ENCODE results near the gene HMG20A. TPM values are rescaled to one million over a fixed set of nuclear protein-coding genes. Genes with fewer than 3 reads are reported as not detected.
A peak's percentile ranks its signal among the peaks of the same experiment; 100 is the strongest.

The HMG20A gene
- polyA plus RNA-seq, 3 donors, result 11.6 to 26.4 (median 17.7) TPM

DNA sequence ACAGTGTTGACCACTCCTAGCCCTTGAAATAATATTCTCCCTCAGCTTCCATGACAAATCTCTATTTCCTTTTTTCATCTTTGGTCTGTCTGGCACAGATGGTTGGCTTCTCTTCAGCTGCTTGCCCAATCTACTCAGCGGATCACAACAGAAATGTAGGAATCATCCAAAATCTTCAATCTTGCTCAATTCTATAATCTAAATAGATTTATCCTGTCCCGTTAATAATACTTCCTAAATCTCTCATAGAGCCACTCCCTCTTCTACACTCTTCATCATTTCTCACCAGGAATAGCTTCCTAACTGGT, 4.6 kb upstream of the HMG20A start:
- no peaks in the 10 kb centered on the region for H3K36me3 ChIP-seq (replicated peaks in 1 of 2; ENCODE audit: control insufficient read depth in 1 of 2, insufficient read depth in 2 of 2, low read length in 2 of 2)
- no peaks in the 10 kb centered on the region for H3K9me3 ChIP-seq (replicated peaks in 1 of 2; ENCODE audit: control insufficient read depth in 1 of 2, insufficient read depth in 1 of 2, low read length in 2 of 2)
- H3K27ac Mint-ChIP-seq, result no peak overlapping the region
- H4K20me1 ChIP-seq (ENCODE audit: insufficient read depth, low read length), result peaks cover 9% of the 10 kb centered on the region
- DNase-seq, result peak in 2 of 3 donors; percentile 49 to 69
- H3K27me3 Mint-ChIP-seq (ENCODE audit: low read depth in 3 of 3), result peaks cover 0 to 8% (median 6%) of the 10 kb centered on the region in 3 donors
- peaks cover 0 to 2% (median 0%) of the 10 kb centered on the region in 7 donors for H3K9me3 Mint-ChIP-seq
- H3K79me2 ChIP-seq (ENCODE audit: insufficient read depth, low read length), result peaks cover 62% of the 10 kb centered on the region
- peaks cover 0 to 2% of the 10 kb centered on the region in 2 donors for H3K27me3 ChIP-seq (ENCODE audit: control insufficient read depth in 2 of 2, insufficient read depth in 2 of 2, low read length in 2 of 2)
- H3K9ac ChIP-seq (ENCODE audit: insufficient read depth, low read length, poor library complexity, severe bottlenecking), result no peak overlapping the region
- H3K27ac ChIP-seq (ENCODE audit: low read depth in 1 of 2, low read length in 2 of 2), result peak overlapping the region in 1 of 2 donors; percentile 19
- H3K36me3 Mint-ChIP-seq, result peaks cover 0 to 3% of the 10 kb centered on the region in 2 donors
- TF ChIP-seq, protein P1, sequence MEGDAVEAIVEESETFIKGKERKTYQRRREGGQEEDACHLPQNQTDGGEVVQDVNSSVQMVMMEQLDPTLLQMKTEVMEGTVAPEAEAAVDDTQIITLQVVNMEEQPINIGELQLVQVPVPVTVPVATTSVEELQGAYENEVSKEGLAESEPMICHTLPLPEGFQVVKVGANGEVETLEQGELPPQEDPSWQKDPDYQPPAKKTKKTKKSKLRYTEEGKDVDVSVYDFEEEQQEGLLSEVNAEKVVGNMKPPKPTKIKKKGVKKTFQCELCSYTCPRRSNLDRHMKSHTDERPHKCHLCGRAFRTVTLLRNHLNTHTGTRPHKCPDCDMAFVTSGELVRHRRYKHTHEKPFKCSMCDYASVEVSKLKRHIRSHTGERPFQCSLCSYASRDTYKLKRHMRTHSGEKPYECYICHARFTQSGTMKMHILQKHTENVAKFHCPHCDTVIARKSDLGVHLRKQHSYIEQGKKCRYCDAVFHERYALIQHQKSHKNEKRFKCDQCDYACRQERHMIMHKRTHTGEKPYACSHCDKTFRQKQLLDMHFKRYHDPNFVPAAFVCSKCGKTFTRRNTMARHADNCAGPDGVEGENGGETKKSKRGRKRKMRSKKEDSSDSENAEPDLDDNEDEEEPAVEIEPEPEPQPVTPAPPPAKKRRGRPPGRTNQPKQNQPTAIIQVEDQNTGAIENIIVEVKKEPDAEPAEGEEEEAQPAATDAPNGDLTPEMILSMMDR (IDR thresholded peaks at IDR 0.05), result no peak
- H3K4me2 ChIP-seq (replicated peaks; ENCODE audit: extremely low read depth, low read length, poor library complexity, severe bottlenecking), result peak overlapping the region; percentile 4
- no peak overlapping the region for H3K4me3 Mint-ChIP-seq
- 0% methylated on average over 2 of the region's 2 CpGs for WGBS (ENCODE audit: insufficient coverage)
- H3K4me1 ChIP-seq (ENCODE audit: control insufficient read depth in 1 of 2, insufficient read depth in 2 of 2, low read length in 2 of 2), result peaks cover 30 to 38% of the 10 kb centered on the region in 2 donors
- no peak overlapping the region for H2AFZ ChIP-seq (ENCODE audit: insufficient read depth, low read depth, low read length, poor library complexity, severe bottlenecking)
- peak overlapping the region in 1 of 3 experiments; percentile 5 for H3K4me3 ChIP-seq (replicated peaks in 1 of 3; ENCODE audit: low read depth in 2 of 3, low read length in 3 of 3)
- intact Hi-C loops (cut with micrococcal nuclease), result loop anchor here in 1 of 2 donors (10.0 kb wide), 1 partner anchor 231 kb away; no protein-coding TSS in a partner anchor
- H3K4me1 Mint-ChIP-seq, result peaks cover 23% of the 10 kb centered on the region

DNA sequence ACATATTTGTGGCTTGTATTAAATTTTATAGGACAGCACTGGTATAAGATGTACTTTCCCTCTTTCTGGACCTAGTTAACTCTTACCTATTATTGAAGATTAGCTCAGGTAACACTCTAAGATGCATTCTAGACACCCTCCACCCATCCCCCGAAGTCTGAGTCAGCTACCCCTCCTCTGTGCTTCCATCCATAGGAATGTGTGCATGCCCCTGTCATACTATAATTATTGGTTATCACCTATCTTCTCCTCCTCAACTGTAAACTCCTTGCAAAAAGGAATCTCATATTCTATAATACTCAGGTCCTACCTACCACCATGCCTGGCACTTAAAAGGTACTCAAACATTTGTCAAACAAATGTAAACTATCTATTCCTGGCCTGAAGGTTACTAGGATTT, 3.7 kb upstream of the HMG20A start:
- no peak overlapping the region for H3K27ac ChIP-seq (ENCODE audit: low read depth in 1 of 2, low read length in 2 of 2)
- no CpG with 5 or more reads among the region's 1 CpG for WGBS (ENCODE audit: insufficient coverage)
- DNase-seq, result no peak
- no peak overlapping the region for H2AFZ ChIP-seq (ENCODE audit: insufficient read depth, low read depth, low read length, poor library complexity, severe bottlenecking)
- no peak overlapping the region for H3K27ac Mint-ChIP-seq
- H3K4me1 Mint-ChIP-seq, result peaks cover 31% of the 10 kb centered on the region
- H3K36me3 Mint-ChIP-seq, result peaks cover 0 to 3% of the 10 kb centered on the region in 2 donors
- H3K79me2 ChIP-seq (ENCODE audit: insufficient read depth, low read length), result peaks cover 62% of the 10 kb centered on the region
- H3K36me3 ChIP-seq (replicated peaks in 1 of 2; ENCODE audit: control insufficient read depth in 1 of 2, insufficient read depth in 2 of 2, low read length in 2 of 2), result no peaks in the 10 kb centered on the region
- peaks cover 0 to 2% of the 10 kb centered on the region in 2 donors for H3K27me3 ChIP-seq (ENCODE audit: control insufficient read depth in 2 of 2, insufficient read depth in 2 of 2, low read length in 2 of 2)
- intact Hi-C loops (cut with micrococcal nuclease), result loop anchor here in 1 of 2 donors (10.0 kb wide), 1 partner anchor 232 kb away; no protein-coding TSS in a partner anchor
- H3K4me2 ChIP-seq (replicated peaks; ENCODE audit: extremely low read depth, low read length, poor library complexity, severe bottlenecking), result no peak overlapping the region
- H3K27me3 Mint-ChIP-seq (ENCODE audit: low read depth in 3 of 3), result peaks cover 0 to 8% (median 6%) of the 10 kb centered on the region in 3 donors
- H3K9me3 ChIP-seq (replicated peaks in 1 of 2; ENCODE audit: control insufficient read depth in 1 of 2, insufficient read depth in 1 of 2, low read length in 2 of 2), result no peaks in the 10 kb centered on the region
- TF ChIP-seq, protein P1 (IDR thresholded peaks at IDR 0.05), result no peak
- peaks cover 9% of the 10 kb centered on the region for H4K20me1 ChIP-seq (ENCODE audit: insufficient read depth, low read length)
- peaks cover 38 to 46% of the 10 kb centered on the region in 2 donors for H3K4me1 ChIP-seq (ENCODE audit: control insufficient read depth in 1 of 2, insufficient read depth in 2 of 2, low read length in 2 of 2)
- no peak overlapping the region for H3K4me3 Mint-ChIP-seq
- H3K4me3 ChIP-seq (replicated peaks in 1 of 3; ENCODE audit: low read depth in 2 of 3, low read length in 3 of 3), result no peak overlapping the region
- H3K9ac ChIP-seq (ENCODE audit: insufficient read depth, low read length, poor library complexity, severe bottlenecking), result no peak overlapping the region
- peaks cover 0 to 2% (median 0%) of the 10 kb centered on the region in 7 donors for H3K9me3 Mint-ChIP-seq

All from CD14-positive monocyte (primary cell).